ENCODE results near the gene ADAMTS17. TPM values are rescaled to one million over a fixed set of nuclear protein-coding genes. Genes with fewer than 3 reads are reported as not detected.
A peak's percentile ranks its signal among the peaks of the same experiment; 100 is the strongest.
"Not testable (repeated sequence)": the region's sequence is repeated elsewhere in the genome, so short reads cannot be mapped to it uniquely, and the experiment has no call there.

ADAMTS17 gene
- total RNA-seq, 2 experiments from 2014 or later: 0.81 to 1.0 TPM

GRCh38 chr15:100350434-100351226 lies 8.9 kb upstream of the ADAMTS17 start:
- H3K9me3 Mint-ChIP-seq: no peaks in the 10 kb centered on the region
- peaks cover 9% of the 10 kb centered on the region for H3K27me3 Mint-ChIP-seq (ENCODE audit: low read depth)
- H3K4me1 Mint-ChIP-seq (ENCODE audit: low read depth): peaks cover 2% of the 10 kb centered on the region
- no peak for DNase-seq
- H3K36me3 Mint-ChIP-seq (ENCODE audit: low read depth): no peaks in the 10 kb centered on the region
- H3K4me3 Mint-ChIP-seq: peak overlapping the region; percentile 80
- H3K27ac Mint-ChIP-seq: peak overlapping the region; percentile 71
- CTCF ChIA-PET: interaction anchor here (0.6 to 5.2 kb wide), 54 partner anchors 8 to 656 kb away, joined by 3 to 96 read pairs (median 6); partner anchors contain the start of genes ADAMTS17, ALDH1A3 and ASB7
- intact Hi-C loops (cut with micrococcal nuclease): loop anchor here (1.0 to 5.0 kb wide), 9 partner anchors 8 to 657 kb away; partner anchors contain the start of genes ASB7, LINS1 and LRRK1

- CTCF ChIA-PET: interaction anchor here (0.8 to 5.2 kb wide), 61 partner anchors 8 to 659 kb away, joined by 3 to 96 read pairs (median 5); partner anchors contain the start of genes ADAMTS17, ALDH1A3 and ASB7
- H3K4me3 Mint-ChIP-seq: peak overlapping the region; percentile 80
- no peaks in the 10 kb centered on the region for H3K36me3 Mint-ChIP-seq (ENCODE audit: low read depth)
- intact Hi-C loops (cut with micrococcal nuclease): loop anchor here (1.0 to 5.0 kb wide), 9 partner anchors 8 to 657 kb away; partner anchors contain the start of genes ASB7, LINS1 and LRRK1
- peaks cover 2% of the 10 kb centered on the region for H3K4me1 Mint-ChIP-seq (ENCODE audit: low read depth)
- peaks cover 8% of the 10 kb centered on the region for H3K27me3 Mint-ChIP-seq (ENCODE audit: low read depth)
- DNase-seq: peak; percentile 93
- no peaks in the 10 kb centered on the region for H3K9me3 Mint-ChIP-seq
- peak overlapping the region; percentile 71 for H3K27ac Mint-ChIP-seq
Observed at GRCh38 chr15:100349696-100350433, 8.1 kb upstream of the ADAMTS17 start.

DNA sequence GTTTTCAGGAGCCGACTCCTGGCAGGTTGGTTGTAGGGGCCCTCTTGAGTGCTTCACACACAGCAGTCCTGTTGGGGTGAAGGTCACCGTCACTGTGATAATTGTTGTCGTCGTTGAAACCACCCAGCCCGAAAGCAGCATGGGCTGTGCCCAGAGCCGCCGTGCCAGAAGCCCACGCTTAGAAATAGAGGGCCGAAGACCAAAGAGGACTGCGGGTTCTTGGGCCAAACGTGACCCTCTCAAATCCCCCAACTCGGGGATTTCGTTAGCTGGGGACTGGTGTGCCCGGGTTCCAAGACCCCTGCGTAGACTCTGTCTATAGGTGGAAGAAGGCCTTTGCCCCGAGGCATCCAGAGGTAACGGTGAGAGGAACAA lies 7.5 kb upstream of the ADAMTS17 start:
- H3K4me1 Mint-ChIP-seq (ENCODE audit: low read depth): peaks cover 2% of the 10 kb centered on the region
- intact Hi-C loops (cut with micrococcal nuclease): no loop called here
- H3K4me3 Mint-ChIP-seq: peak overlapping the region; percentile 80
- no peak overlapping the region for H3K27ac Mint-ChIP-seq
- no peaks in the 10 kb centered on the region for H3K9me3 Mint-ChIP-seq
- no peak for DNase-seq
- CTCF ChIA-PET: interaction anchor here (0.8 to 5.2 kb wide), 44 partner anchors 10 to 659 kb away, joined by 3 to 96 read pairs (median 6); partner anchors contain the start of genes ALDH1A3 and ASB7
- H3K27me3 Mint-ChIP-seq (ENCODE audit: low read depth): peaks cover 3% of the 10 kb centered on the region
- H3K36me3 Mint-ChIP-seq (ENCODE audit: low read depth): no peaks in the 10 kb centered on the region

GRCh38 chr15:100348578-100348977 lies 6.8 kb upstream of the ADAMTS17 start:
- CTCF ChIA-PET: interaction anchor here (0.6 to 5.2 kb wide), 13 partner anchors 10 to 658 kb away, joined by 3 to 96 read pairs (median 11); no protein-coding TSS in a partner anchor
- Mint-ChIP-seq H3K4me3 (no peak overlapping the region), H3K4me1 (ENCODE audit: low read depth) (peaks cover 2% of the 10 kb centered on the region), H3K36me3 (ENCODE audit: low read depth) (no peaks in the 10 kb centered on the region), H3K27me3 (ENCODE audit: low read depth) (peaks cover 3% of the 10 kb centered on the region), H3K27ac (no peak overlapping the region), H3K9me3 (no peaks in the 10 kb centered on the region)
- intact Hi-C loops (cut with micrococcal nuclease): no loop called here
- no peak for DNase-seq

- CTCF ChIA-PET: interaction anchor here (0.6 to 1.8 kb wide), 5 partner anchors 10 to 225 kb away, joined by 3 to 5 read pairs (median 3); no protein-coding TSS in a partner anchor
- H3K9me3 Mint-ChIP-seq: no peaks in the 10 kb centered on the region
- H3K4me1 Mint-ChIP-seq (ENCODE audit: low read depth): peaks cover 2% of the 10 kb centered on the region
- H3K4me3 Mint-ChIP-seq: no peak overlapping the region
- intact Hi-C loops (cut with micrococcal nuclease): no loop called here
- H3K36me3 Mint-ChIP-seq (ENCODE audit: low read depth): no peaks in the 10 kb centered on the region
- DNase-seq: no peak
- no peak overlapping the region for H3K27ac Mint-ChIP-seq
- H3K27me3 Mint-ChIP-seq (ENCODE audit: low read depth): no peaks in the 10 kb centered on the region
Observed at GRCh38 chr15:100346866-100347512, 5.2 kb upstream of the ADAMTS17 start.

DNA sequence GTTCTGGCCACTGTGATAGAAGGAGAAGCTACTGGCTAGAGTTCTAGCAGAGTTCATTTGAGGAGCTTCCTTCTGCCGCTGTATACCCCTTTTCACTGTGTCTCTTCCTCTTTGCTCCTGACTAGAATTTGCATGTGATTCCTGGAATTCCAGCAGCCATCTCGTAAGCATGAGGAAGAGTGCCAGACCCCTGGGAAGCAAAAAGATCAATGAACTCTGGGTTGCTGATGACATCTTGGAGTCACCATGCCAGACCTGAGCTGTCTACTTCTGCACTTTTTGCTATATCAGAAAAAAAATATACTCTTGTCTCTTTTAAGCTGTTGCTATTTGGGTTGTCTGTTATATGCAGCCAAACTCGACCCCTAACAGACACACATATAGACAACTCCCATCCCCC lies 3.7 kb upstream of the ADAMTS17 start:
- intact Hi-C loops (cut with micrococcal nuclease): no loop called here
- Mint-ChIP-seq H3K9me3 (no peaks in the 10 kb centered on the region), H3K4me3 (no peak overlapping the region), H3K27me3 (ENCODE audit: low read depth) (no peaks in the 10 kb centered on the region), H3K4me1 (ENCODE audit: low read depth) (peaks cover 2% of the 10 kb centered on the region), H3K27ac (no peak overlapping the region), H3K36me3 (ENCODE audit: low read depth) (no peaks in the 10 kb centered on the region)
- CTCF ChIA-PET: interaction anchor here (0.9 to 1.7 kb wide), 3 partner anchors 15 to 663 kb away, joined by 3 to 4 read pairs (median 4); no protein-coding TSS in a partner anchor
- no peak for DNase-seq

DNA sequence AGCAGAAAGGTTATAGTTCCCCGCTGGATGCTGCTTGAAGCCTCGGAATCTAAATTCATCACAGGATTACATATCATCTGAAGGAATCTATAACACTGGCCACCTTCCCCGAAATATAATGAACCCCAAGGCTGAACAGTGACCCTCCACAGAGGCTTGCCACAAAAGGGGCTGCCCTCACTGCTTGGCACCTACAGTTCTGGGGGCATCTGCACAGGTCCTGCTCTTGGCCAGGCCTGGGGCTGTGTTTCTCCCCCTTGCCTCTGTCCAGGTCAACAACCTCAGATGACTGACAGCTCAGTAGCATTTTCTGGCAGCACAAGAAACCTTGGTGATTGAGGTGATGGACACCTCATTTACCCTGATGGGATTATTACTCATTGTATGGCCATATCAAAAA lies 1.5 kb upstream of the ADAMTS17 start:
- CTCF ChIA-PET: interaction anchor here (1.2 kb wide), 1 partner anchor 229 kb away, joined by 3 read pairs; no protein-coding TSS in a partner anchor
- Mint-ChIP-seq H3K36me3 (ENCODE audit: low read depth) (no peaks in the 10 kb centered on the region), H3K27ac (no peak overlapping the region), H3K4me3 (no peak overlapping the region), H3K27me3 (ENCODE audit: low read depth) (no peaks in the 10 kb centered on the region), H3K4me1 (ENCODE audit: low read depth) (peaks cover 9% of the 10 kb centered on the region), H3K9me3 (no peaks in the 10 kb centered on the region)
- intact Hi-C loops (cut with micrococcal nuclease): loop anchor here (2.0 to 5.0 kb wide), 4 partner anchors 40 to 1379 kb away; partner anchors contain the start of genes ASB7, LINS1 and TARS3
- DNase-seq: no peak

- Mint-ChIP-seq H3K4me1 (ENCODE audit: low read depth) (peaks cover 9% of the 10 kb centered on the region), H3K27ac (no peak overlapping the region), H3K9me3 (no peaks in the 10 kb centered on the region), H3K36me3 (ENCODE audit: low read depth) (no peaks in the 10 kb centered on the region), H3K4me3 (peak overlapping the region; percentile 52), H3K27me3 (ENCODE audit: low read depth) (no peaks in the 10 kb centered on the region)
- no peak for DNase-seq
- intact Hi-C loops (cut with micrococcal nuclease): loop anchor here (5.0 kb wide), 1 partner anchor 1381 kb away; the partner anchor contains the start of gene TARS3
- CTCF ChIA-PET: interaction anchor here (0.6 to 6.4 kb wide), 3 partner anchors 9 to 295 kb away, joined by 3 to 96 read pairs (median 3); no protein-coding TSS in a partner anchor
Observed at GRCh38 chr15:100341239-100341749, 481 bp downstream of the ADAMTS17 start.

DNA sequence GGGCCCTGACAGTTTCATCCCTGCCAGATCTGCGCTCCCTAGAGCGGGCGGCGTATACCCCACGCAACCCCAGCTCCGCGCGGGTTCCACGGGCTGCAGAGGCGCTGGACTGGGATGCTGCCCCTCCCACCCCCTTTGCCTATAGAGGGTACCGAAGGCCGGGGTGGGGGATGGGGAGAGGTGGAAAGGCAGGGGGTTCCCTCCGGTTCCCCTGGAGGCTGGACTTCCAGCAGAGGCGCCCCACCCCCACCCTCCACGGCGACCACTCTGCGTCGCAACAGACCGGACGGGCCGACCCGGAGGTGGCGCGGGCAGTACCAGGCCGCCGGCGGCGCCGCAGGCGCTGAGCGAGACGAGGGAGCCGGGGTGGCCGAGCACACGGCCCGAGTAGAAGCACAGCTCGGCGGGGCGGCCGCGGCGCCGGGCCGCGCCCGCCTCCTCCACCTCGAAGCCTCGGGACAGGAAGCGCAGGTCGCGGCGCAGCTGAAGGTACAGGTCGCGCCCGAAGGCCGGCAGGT lies 995 bp downstream of the ADAMTS17 start:
- CTCF ChIA-PET: interaction anchor here (0.5 to 6.4 kb wide), 5 partner anchors 9 to 584 kb away, joined by 3 to 96 read pairs (median 3); no protein-coding TSS in a partner anchor
- Mint-ChIP-seq H3K27me3 (ENCODE audit: low read depth) (no peaks in the 10 kb centered on the region), H3K4me1 (ENCODE audit: low read depth) (peaks cover 12% of the 10 kb centered on the region), H3K9me3 (no peaks in the 10 kb centered on the region), H3K4me3 (peak overlapping the region; percentile 69), H3K36me3 (ENCODE audit: low read depth) (no peaks in the 10 kb centered on the region), H3K27ac (no peak overlapping the region)
- DNase-seq: no peak
- intact Hi-C loops (cut with micrococcal nuclease): loop anchor here (5.0 kb wide), 1 partner anchor 1382 kb away; the partner anchor contains the start of gene TARS3

- Mint-ChIP-seq H3K27me3 (ENCODE audit: low read depth) (no peaks in the 10 kb centered on the region), H3K4me3 (peak overlapping the region; percentile 27), H3K36me3 (ENCODE audit: low read depth) (no peaks in the 10 kb centered on the region), H3K9me3 (no peaks in the 10 kb centered on the region), H3K27ac (no peak overlapping the region), H3K4me1 (ENCODE audit: low read depth) (peaks cover 18% of the 10 kb centered on the region)
- DNase-seq: no peak
- intact Hi-C loops (cut with micrococcal nuclease): loop anchor here (1.0 to 10.0 kb wide), 8 partner anchors 208 to 1382 kb away; partner anchors contain the start of genes LYSMD4 and TARS3
- CTCF ChIA-PET: interaction anchor here (0.7 to 6.4 kb wide), 7 partner anchors 10 to 583 kb away, joined by 3 to 96 read pairs (median 5); no protein-coding TSS in a partner anchor
Observed at GRCh38 chr15:100339999-100340398, 1.8 kb downstream of the ADAMTS17 start.

DNA sequence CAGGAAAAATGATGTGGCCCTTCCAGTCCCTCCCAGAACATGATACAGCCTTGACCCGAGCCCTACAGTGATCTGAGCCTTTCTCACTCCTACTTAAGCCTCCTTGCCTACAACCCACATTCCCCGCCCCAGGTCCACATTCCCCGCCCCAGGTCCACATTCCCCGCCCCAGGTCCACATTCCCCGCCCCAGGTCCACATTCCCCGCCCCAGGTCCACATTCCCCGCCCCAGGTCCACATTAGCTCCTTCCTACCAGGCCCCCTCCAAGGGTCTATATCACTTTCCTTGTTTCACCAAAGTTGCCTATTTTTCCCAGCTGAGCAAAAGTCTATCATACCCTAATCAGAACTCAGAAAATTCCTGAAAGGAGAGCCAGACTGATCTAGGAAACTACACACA lies 2.3 kb downstream of the ADAMTS17 start:
- H3K27me3 Mint-ChIP-seq (ENCODE audit: low read depth); H3K36me3 Mint-ChIP-seq (ENCODE audit: low read depth); H3K9me3 Mint-ChIP-seq; H3K27ac Mint-ChIP-seq; DNase-seq: not testable (repeated sequence)
- intact Hi-C loops (cut with micrococcal nuclease): loop anchor here (1.0 to 10.0 kb wide), 7 partner anchors 207 to 1067 kb away; partner anchors contain the start of gene LYSMD4
- CTCF ChIA-PET: interaction anchor here (0.8 to 6.4 kb wide), 15 partner anchors 9 to 583 kb away, joined by 3 to 96 read pairs (median 5); no protein-coding TSS in a partner anchor
- peak overlapping the region; percentile 18 for H3K4me3 Mint-ChIP-seq
- H3K4me1 Mint-ChIP-seq (ENCODE audit: low read depth): peaks cover 24% of the 10 kb centered on the region

Measured in activated naive CD4-positive, alpha-beta T cell treated with anti-CD3 and anti-CD28 coated beads for 36 hours (primary cell).